Measurements from ENCODE around the gene STAMBPL1.
"Not testable (repeated sequence)": the region's sequence is repeated elsewhere in the genome, so short reads cannot be mapped to it uniquely, and the experiment has no call there.

Gene STAMBPL1

GRCh38 chr10:88858491-88858890 lies 21.6 kb upstream of the STAMBPL1 start:
- no peak for DNase-seq

DNA sequence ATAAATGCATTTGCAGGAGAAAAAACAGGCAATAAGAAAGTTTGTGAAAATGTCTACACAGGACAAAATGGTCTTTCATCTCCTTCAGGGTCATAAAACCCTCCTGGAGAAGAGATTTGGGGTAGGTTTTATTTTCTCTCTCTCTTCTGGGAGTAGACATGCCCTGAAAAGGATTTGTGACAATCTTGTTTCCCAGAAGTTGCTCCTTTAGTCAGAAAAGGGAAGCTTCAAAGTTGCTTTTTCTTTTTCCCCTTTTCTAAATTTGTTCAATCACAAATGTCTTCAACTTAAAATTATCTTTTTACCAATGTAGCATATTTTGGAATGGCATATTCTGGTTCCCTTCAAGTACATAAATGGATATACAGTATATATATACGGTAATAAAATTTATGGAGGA lies 19.0 kb upstream of the STAMBPL1 start:
- DNase-seq: no peak

- DNase-seq: no peak
Observed at GRCh38 chr10:88865281-88865876, 14.7 kb upstream of the STAMBPL1 start.

DNA sequence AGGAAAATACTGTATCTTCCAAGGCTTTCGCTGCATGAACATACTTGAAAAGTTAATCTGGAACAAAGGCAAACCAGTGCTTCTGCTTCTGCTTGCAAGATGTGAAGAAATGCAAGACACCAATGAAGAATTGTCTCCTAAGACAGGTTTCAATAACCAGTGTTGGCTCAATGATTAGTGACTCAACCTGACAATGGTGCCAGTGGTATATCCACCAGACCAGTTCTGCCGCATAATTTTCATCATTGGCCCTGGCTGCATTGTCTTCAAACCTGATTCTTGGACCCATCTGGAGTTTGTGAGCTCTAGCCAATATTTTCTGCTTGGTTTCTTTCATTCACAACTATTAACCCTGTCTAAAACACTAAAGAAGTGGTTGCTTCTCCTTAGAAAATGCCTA lies 13.6 kb upstream of the STAMBPL1 start:
- no peak for DNase-seq

DNA sequence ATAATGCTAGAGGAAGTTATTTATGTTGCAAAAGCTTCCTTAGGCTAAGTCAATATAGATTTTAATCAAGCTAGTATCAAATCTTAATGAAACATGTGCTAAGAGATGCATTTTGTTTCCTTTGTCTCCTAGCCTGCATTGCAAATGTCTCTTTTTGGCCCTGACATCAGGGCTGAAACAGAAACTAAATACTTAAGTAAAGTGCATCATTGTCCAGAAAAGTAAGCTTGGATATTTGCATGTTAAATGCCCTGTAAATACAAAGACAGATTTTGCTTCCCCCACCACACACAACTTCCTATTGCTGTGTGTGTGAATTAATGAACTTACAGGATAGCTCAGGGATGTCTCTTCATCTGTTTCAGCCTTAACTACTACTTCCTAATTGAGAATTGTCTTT lies 10.0 kb upstream of the STAMBPL1 start:
- no peak for DNase-seq

GRCh38 chr10:88873757-88874156 lies 6.3 kb upstream of the STAMBPL1 start:
- no peak for DNase-seq

DNA sequence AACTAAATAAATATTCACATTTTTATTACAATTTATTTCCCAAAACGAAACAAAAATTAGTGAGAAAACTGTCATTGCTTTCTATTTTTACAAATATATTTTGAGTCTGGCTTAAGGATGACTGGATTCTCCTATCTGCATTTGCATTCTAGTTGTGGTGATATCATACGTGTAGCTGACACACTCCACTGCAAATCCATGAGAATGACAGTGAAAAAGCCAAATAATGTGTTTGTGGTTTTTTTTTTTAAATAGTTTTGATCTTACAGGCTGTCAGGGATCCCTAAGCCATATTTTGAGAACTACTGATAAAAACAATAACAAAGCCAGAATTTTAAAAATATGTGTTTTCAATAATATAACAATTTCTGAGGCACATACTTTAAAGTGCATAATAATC lies 5.8 kb upstream of the STAMBPL1 start:
- DNase-seq: no peak

GRCh38 chr10:88875081-88875480 lies 5.0 kb upstream of the STAMBPL1 start:
- DNase-seq: no peak

DNA sequence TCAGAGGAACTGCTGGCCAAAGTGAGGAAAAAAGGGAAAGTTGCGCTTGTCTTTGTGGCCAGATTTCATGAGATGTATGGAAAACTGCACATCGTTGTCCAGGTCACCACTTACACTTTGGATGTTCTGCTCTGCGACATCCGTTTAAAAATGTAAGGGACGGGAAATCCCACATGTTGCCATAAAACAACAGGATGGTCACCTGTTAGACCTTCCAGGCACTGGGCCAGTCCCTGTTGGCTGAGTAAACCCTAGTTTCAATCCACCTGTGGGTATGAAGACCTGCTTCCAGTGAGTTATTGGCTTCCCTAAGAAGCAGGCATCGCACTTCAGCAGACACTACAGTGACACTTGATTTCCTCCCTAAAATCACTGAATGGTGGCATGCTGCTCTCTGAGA lies 2.7 kb upstream of the STAMBPL1 start:
- DNase-seq: no peak

GRCh38 chr10:88880282-88881076 lies 434 bp downstream of the STAMBPL1 start:
- DNase-seq: peak; percentile 37

DNA sequence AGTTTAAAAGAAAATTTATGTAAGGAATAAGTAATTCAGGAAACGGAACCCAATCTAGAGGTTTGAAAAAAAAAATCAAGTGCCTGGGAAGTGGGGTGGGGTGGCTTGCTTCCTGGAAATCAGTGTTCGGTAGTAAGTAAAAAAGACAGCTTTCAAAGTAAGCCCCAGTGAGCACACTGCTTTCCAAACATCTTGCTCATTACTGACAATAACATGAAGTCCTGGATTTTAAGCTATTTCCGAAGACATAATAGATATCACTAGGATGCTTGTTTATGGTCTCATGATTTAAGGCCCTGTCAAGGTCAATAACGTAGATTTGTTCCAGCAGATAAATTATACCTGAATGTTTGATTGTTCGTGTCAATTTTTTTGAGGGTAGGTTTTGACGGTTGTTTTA lies 1.3 kb downstream of the STAMBPL1 start:
- no peak for DNase-seq

- no peak for DNase-seq
Observed at GRCh38 chr10:88881922-88882645, 2.0 kb downstream of the STAMBPL1 start.

GRCh38 chr10:88882646-88883447 lies 2.8 kb downstream of the STAMBPL1 start:
- DNase-seq: not testable (repeated sequence)

- DNase-seq: no peak
Observed at GRCh38 chr10:88883448-88883809, 3.4 kb downstream of the STAMBPL1 start.

GRCh38 chr10:88886557-88886956 lies 6.5 kb downstream of the STAMBPL1 start:
- no peak for DNase-seq

GRCh38 chr10:88888810-88889445 lies 8.9 kb downstream of the STAMBPL1 start:
- DNase-seq: no peak

DNA sequence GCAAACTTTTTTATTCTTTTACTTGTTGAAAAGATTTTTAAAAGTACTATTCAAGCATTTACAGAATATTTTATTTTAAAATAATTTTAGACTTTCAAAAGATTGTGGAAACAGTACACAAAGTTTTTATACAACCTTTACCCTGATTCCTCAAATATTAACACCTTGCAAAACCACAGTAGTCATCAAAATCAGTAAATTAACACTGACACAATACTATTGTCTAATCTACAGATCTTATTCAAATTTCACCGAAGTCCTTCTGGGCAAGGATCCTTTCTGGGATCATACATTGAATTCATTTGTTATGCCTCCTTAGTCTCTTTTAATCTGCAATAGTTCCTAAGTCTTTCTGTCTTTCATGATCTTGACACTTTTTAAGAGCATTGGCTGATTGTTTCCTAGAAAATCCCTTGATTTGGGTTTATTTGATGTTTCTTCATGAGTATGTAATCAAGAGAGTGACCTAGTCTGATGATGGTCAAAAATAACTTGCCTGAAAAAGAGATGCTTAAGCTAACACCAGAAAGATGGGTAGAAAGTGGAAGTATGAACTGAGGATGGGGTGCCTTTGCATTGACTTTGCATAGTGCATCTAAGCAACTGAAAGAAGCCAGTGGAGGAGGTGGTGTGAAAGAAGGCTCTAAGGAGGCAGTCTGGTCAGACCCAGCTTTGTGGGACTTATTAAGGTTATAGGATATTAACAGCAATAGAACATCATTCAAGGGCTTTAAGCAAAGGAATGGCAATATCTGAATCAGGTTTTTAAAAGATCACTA lies 9.7 kb downstream of the STAMBPL1 start:
- no peak for DNase-seq

DNA sequence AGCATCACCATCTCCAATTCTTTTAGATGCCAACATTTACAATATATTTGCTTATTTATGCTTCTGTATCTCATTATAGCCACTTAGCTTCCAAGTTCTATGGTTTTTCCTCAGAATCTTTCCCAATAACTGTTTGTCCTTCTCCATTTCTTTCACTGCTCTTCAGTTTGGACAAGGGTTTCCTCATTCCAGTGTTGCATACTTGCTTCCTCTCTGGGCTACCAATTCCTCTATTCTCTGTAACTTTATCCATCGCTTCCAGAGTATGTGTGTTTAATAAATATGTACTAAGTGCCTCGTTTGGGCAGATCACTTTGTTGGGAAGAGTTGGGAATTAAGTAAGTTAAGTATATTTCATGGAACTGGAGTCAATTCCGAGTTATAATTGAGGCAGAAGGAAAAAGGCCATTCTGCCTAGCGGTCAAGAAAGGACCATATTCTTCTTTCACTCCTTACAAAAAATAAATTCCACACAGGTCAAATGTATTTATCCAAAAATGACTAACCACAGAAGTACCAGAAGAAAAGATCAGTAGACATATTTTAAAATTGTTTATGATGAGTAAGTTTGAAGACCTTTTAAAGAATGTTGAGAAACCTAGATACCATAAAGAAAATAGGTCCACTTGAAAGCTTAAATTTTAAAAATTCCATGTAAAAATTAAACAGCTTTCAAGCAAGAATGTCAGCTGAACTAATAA lies 10.8 kb downstream of the STAMBPL1 start:
- DNase-seq: no peak

- no peak for DNase-seq
Observed at GRCh38 chr10:88892222-88892967, 12.3 kb downstream of the STAMBPL1 start.

- DNase-seq: no peak
Observed at GRCh38 chr10:88893611-88894010, 13.6 kb downstream of the STAMBPL1 start.

DNA sequence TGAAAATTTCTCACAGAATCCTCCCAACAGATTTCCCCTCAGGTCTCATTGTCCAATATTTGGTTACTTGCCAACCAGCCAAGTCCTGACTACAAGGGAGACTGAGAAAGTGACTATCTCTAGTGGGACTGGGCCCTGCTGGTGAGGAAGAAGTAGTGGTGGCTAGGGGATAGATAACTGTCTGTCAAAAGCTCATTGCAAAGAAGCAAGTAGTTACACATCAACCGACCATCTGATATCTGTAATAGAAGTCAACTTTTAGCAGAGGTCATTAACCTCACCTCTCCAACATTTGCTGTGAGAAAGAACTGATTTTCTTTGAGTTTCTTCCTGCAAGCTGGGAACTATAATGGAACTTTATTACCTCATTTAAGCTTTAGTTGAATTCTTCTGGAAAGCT lies 15.2 kb downstream of the STAMBPL1 start:
- no peak for DNase-seq
